OCI-LY7 (cell line): ENCODE measurements around the gene CASP2. TPM values are rescaled to one million over a fixed set of nuclear protein-coding genes. Genes with fewer than 3 reads are reported as not detected.

Experiments used
- BruUV-seq: library from RNA; stranded (reverse); fragments of 400-500 nt; replicated peaks from 2 replicates; lab custom pipeline; 2021; lab: Mats Ljungman, UMichigan
- CTCF ChIA-PET: fragments of 300-600 bp; sonication (Branson Sonifier 250); formaldehyde crosslinking; loops from one replicate; lab custom pipeline; 2022; ENCODE audit warnings: antibody characterized with exemption; ENCODE audit not compliant: unreplicated experiment; lab: Charles Lee
- POLR2A ChIA-PET: fragments of 300-600 bp; sonication (Branson Sonifier 250); formaldehyde crosslinking; loops from one replicate; lab custom pipeline; 2022; ENCODE audit warnings: antibody characterized with exemption; lab: Charles Lee
- DNase-seq: peaks from one replicate; pipeline ENCODE4 v3.0.0-alpha.2; 2015; ENCODE audit warnings: low spot score
- H2AFZ ChIP-seq: fragments of 200-600 bp; sonication (generic), shearing (Covaris generic); 2 replicates; pipeline ENCODE4 v1.6.1; 2014; ENCODE audit warnings: mild to moderate bottlenecking, antibody characterized with exemption, low read length, moderate library complexity
- H3K27ac ChIP-seq: fragments of 200-600 bp; sonication (generic); 2 replicates; pipeline ENCODE4 v1.5.1; 2014; ENCODE audit warnings: mixed run types, low read depth, mild to moderate bottlenecking, moderate library complexity, low read length, inconsistent platforms; ENCODE audit not compliant: poor library complexity, severe bottlenecking
- H3K36me3 ChIP-seq: fragments of 200-600 bp; sonication (generic); 2 replicates; pipeline ENCODE4 v1.6.1; 2014; ENCODE audit warnings: mild to moderate bottlenecking, antibody characterized with exemption, low read length, moderate library complexity, mixed read lengths; ENCODE audit not compliant: insufficient read depth
- H3K4me1 ChIP-seq: fragments of 200-600 bp; sonication (generic); 2 replicates; pipeline ENCODE4 v1.5.1; 2014; ENCODE audit warnings: mild to moderate bottlenecking, low read length; ENCODE audit not compliant: insufficient read depth, poor library complexity, severe bottlenecking
- H3K4me2 ChIP-seq: fragments of 200-600 bp; sonication (generic); 2 replicates; pipeline ENCODE4 v1.6.1; 2014; ENCODE audit warnings: mild to moderate bottlenecking, low read length
- H3K4me3 ChIP-seq: fragments of 200-600 bp; sonication (generic); 2 replicates; pipeline ENCODE4 v1.5.1; 2014; ENCODE audit warnings: mild to moderate bottlenecking, low read depth, low read length; ENCODE audit not compliant: poor library complexity, severe bottlenecking
- H3K79me2 ChIP-seq: fragments of 200-600 bp; sonication (generic); 2 replicates; pipeline ENCODE4 v1.6.1; 2016; ENCODE audit warnings: low read depth, mild to moderate bottlenecking, low read length, moderate library complexity, mixed read lengths; ENCODE audit not compliant: insufficient read depth
- H3K9me2 ChIP-seq: fragments of 200-600 bp; sonication (generic); 2 replicates; pipeline ENCODE4 v1.6.1; 2016; ENCODE audit warnings: mild to moderate bottlenecking, low read length, mixed read lengths; ENCODE audit not compliant: insufficient read depth
- H3K9me3 ChIP-seq: fragments of 200-600 bp; sonication (generic); 2 replicates; pipeline ENCODE4 v1.6.1; 2014; ENCODE audit warnings: mild to moderate bottlenecking, mixed run types, low read length, mixed read lengths
- H4K20me1 ChIP-seq: fragments of 200-600 bp; sonication (generic); 2 replicates; pipeline ENCODE4 v1.6.1; 2014; ENCODE audit warnings: mild to moderate bottlenecking, antibody characterized with exemption, low read length, moderate library complexity, mixed read lengths; ENCODE audit not compliant: insufficient read depth
- EZH2phosphoT487 ChIP-seq: fragments of 200-600 bp; sonication (generic); IDR thresholded peaks from 2 replicates; pipeline ENCODE4 v1.6.1; 2018; ENCODE audit warnings: low read depth, borderline replicate concordance, mild to moderate bottlenecking, mixed run types, antibody characterized with exemption, low read length, moderate library complexity, mixed read lengths
- intact Hi-C: fragments of 100-400 bp; cut with micrococcal nuclease; formaldehyde crosslinking; loops from one replicate; pipeline ENCODE4 v1.10.0; 2022; ENCODE audit not compliant: unreplicated experiment
- total RNA-seq, 2 experiments: library from RNA; depleted of rRNA in 1 of 2; stranded (reverse); fragments of >200 nt in 1 of 2; shearing (Covaris generic) in 1 of 2; gene quantifications; 2 replicates each; pipeline ENCODE4 v1.2.3, GENCODE V29; 2014 to 2022
- TF ChIP-seq, protein P1 (sequence below): fragments of 200-600 bp; sonication (generic); conservative IDR thresholded peaks from 2 replicates; pipeline ENCODE4 v1.5.1; 2014; ENCODE audit warnings: mild to moderate bottlenecking, antibody characterized with exemption, low read length, moderate library complexity, mixed read lengths

CASP2 gene
- total RNA-seq, 2 experiments from 2014 or later, result 27.2 to 61.6 TPM

DNA sequence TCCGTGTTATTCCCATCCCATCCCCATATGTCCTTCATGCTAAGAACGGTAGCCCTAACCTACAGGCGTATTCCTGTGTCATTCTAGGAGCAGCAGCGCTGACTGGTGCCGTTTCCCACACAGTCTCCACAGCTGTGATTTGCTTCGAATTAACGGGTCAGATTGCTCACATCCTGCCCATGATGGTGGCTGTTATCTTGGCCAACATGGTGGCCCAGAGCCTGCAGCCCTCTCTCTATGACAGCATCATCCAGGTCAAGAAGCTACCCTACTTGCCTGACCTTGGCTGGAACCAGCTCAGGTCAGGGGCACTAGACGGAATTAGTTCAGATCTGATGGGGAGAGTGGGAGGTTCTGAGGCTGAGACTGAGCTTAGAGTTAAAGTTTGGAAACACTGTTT is 53.7 kb downstream of the CASP2 start:
- H3K79me2 ChIP-seq, result no peaks in the 10 kb centered on the region
- POLR2A ChIA-PET, result no interaction called here
- H3K36me3 ChIP-seq, result no peaks in the 10 kb centered on the region
- intact Hi-C loops, result loop anchor here (2.0 kb wide), 1 partner anchor 15 kb away; no protein-coding TSS in a partner anchor
- no peak for TF ChIP-seq EZH2phosphoT487
- TF ChIP-seq, protein P1, sequence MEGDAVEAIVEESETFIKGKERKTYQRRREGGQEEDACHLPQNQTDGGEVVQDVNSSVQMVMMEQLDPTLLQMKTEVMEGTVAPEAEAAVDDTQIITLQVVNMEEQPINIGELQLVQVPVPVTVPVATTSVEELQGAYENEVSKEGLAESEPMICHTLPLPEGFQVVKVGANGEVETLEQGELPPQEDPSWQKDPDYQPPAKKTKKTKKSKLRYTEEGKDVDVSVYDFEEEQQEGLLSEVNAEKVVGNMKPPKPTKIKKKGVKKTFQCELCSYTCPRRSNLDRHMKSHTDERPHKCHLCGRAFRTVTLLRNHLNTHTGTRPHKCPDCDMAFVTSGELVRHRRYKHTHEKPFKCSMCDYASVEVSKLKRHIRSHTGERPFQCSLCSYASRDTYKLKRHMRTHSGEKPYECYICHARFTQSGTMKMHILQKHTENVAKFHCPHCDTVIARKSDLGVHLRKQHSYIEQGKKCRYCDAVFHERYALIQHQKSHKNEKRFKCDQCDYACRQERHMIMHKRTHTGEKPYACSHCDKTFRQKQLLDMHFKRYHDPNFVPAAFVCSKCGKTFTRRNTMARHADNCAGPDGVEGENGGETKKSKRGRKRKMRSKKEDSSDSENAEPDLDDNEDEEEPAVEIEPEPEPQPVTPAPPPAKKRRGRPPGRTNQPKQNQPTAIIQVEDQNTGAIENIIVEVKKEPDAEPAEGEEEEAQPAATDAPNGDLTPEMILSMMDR, result no peak
- H3K9me3 ChIP-seq, result no peaks in the 10 kb centered on the region
- H3K4me2 ChIP-seq, result no peak overlapping the region
- no peak overlapping the region for H2AFZ ChIP-seq
- no peak overlapping the region for H3K27ac ChIP-seq
- no peak overlapping the region for H3K4me3 ChIP-seq
- no peaks in the 10 kb centered on the region for H3K4me1 ChIP-seq
- CTCF ChIA-PET, result no interaction called here
- no peaks in the 10 kb centered on the region for H4K20me1 ChIP-seq
- no peak for DNase-seq
- no TSS peak for BruUV-seq
- no peaks in the 10 kb centered on the region for H3K9me2 ChIP-seq

DNA sequence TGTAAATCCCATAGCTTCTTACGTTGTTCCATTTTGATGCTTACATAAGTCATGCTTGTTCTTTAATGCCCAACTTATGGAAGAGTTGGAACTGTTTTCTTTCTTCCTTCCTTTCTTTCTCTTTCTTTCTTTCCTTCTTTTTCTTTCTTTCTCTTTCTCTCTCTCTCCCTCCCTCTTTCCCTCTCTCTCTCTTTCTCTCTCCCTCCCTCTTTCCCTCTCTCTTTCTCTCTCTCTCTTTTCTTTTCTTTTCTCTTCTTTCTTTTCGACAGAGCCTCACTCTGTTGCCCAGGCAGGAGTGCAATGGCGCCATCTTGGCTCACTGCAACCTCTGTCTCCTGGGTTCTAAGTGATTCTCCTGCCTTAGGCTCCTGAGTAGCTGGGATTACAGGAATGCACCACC is 55.4 kb downstream of the CASP2 start:
- Histone ChIP-seq H3K4me2 (no peak overlapping the region), H3K79me2 (no peaks in the 10 kb centered on the region), H3K27ac (no peak overlapping the region), H3K9me3 (no peaks in the 10 kb centered on the region), H3K4me3 (no peak overlapping the region), H2AFZ (no peak overlapping the region), H4K20me1 (no peaks in the 10 kb centered on the region), H3K9me2 (no peaks in the 10 kb centered on the region), H3K36me3 (no peaks in the 10 kb centered on the region), H3K4me1 (no peaks in the 10 kb centered on the region)
- no TSS peak for BruUV-seq
- no peak for DNase-seq
- no peak for TF ChIP-seq EZH2phosphoT487
- TF ChIP-seq, protein P1, result no peak
- ChIA-PET CTCF (no interaction called here), POLR2A (no interaction called here)
- intact Hi-C loops, result no loop called here

DNA sequence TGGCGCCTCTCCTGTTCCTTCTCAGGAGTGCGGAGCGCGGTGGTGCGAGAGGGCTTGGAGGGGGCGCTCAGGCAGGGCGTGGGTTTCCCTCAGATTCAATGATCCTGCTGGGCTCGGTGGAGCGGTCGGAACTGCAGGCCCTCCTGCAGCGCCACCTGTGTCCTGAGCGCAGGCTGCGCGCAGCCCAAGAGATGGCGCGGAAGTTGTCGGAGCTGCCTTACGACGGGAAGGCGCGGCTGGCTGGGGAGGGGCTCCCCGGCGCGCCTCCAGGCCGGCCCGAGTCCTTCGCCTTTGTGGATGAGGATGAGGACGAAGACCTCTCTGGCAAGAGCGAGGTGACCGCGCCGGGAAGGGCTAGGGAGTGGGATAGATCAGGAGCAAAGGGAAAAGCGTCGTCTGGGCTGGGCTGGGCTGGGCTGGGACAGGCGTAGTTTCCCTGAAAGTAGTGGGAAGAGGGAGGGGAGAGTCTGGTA is 57.3 kb downstream of the CASP2 start:
- Histone ChIP-seq H4K20me1 (no peaks in the 10 kb centered on the region), H2AFZ (no peak overlapping the region), H3K27ac (no peak overlapping the region), H3K4me2 (no peak overlapping the region), H3K9me2 (no peaks in the 10 kb centered on the region), H3K4me3 (no peak overlapping the region), H3K79me2 (no peaks in the 10 kb centered on the region), H3K9me3 (no peaks in the 10 kb centered on the region), H3K36me3 (no peaks in the 10 kb centered on the region), H3K4me1 (no peaks in the 10 kb centered on the region)
- POLR2A ChIA-PET, result no interaction called here
- BruUV-seq, result no TSS peak
- CTCF ChIA-PET, result no interaction called here
- DNase-seq, result no peak
- intact Hi-C loops, result no loop called here
- TF ChIP-seq, protein P1, result no peak
- TF ChIP-seq EZH2phosphoT487, result no peak
